Suprapubic skin (tissue), 4 donors: ENCODE results near the gene AKR1B15.

Experiments used
- CTCF ChIP-seq, 2 donors: fragments of 200-600 bp in 1 of 2; fragments of 450-650 bp in 1 of 2; sonication (generic) in 1 of 2; IDR thresholded peaks; one replicate each; pipeline ENCODE4 v1.5.1; 2016 to 2019; ENCODE audit warnings: antibody characterized with exemption in 2 of 2, mild to moderate bottlenecking in 1 of 2, moderate library complexity in 1 of 2
- POLR2A ChIP-seq, 2 donors: fragments of 450-650 bp; IDR thresholded peaks; one replicate each; pipeline ENCODE4 v1.6.1; 2017; ENCODE audit warnings: antibody characterized with exemption in 2 of 2, mild to moderate bottlenecking in 2 of 2, moderate library complexity in 2 of 2
- POLR2AphosphoS5 ChIP-seq, 3 donors: sonication (generic); formaldehyde crosslinking; IDR thresholded peaks; one replicate each; pipeline ENCODE4 v1.6.1; 2017; ENCODE audit warnings: antibody characterized with exemption in 3 of 3

GRCh38 chr7:134611611-134612151, 62.8 kb downstream of the AKR1B15 start:
- no peak for TF ChIP-seq CTCF (IDR thresholded peaks at IDR 0.05)
- no peak for TF ChIP-seq POLR2AphosphoS5 (IDR thresholded peaks at IDR 0.05)
- no peak for TF ChIP-seq POLR2A (IDR thresholded peaks at IDR 0.05)
